HG03354 (cell line): ENCODE results near the gene SLC6A6.

Experiments used
- ATAC-seq: cut with Tn5 transposase; IDR thresholded peaks from one replicate; pipeline ENCODE4 v1.9.1; 2021; ENCODE audit warnings: mild to moderate bottlenecking; ENCODE audit not compliant: unreplicated experiment, poor library complexity, severe bottlenecking

SLC6A6 gene

DNA sequence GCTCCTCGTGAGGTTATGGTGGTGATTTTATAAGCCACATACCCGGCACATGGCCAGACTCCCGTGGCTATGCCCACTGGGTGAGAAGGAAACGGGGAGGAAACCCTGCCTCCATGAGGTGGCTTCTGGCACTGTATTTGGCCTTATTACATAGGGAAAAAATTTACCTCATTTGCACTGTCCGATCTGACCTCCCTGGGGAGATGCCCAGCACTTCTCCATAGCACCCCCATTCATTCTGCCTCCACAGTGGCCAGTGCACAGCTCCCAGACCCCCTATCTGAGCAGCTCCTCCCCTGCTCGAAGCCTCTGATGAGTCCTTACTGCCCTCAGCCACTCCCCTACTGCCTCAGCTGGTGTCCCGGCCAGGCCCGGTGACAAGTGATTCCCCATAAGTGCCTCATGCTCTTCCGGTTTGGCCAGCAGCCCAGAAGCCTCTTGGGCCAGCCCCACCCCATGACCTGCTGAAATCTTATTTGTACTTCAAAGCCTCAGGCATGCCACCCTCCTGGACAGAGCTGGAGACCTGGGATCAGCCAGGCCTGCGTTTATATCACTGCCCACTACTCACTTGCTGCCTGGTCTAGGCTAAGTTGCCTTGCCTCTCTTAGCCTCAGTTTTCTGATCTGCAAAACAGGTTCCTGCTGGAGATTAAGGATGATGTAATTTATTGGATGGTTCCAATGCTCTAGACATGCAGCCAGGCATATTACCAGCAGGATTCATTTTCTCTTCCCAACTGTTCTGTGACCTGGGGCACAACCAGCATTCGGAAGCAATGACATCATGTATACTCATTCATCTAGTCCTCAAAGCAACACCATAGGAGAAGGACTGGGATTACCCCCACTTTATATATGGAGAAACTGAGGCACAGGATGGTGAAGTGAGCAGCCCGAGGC lies 30.6 kb upstream of the SLC6A6 start:
- ATAC-seq = peak; percentile 60

- ATAC-seq = no peak
Measured at GRCh38 chr3:14372587-14372986, 29.8 kb upstream of the SLC6A6 start.

- no peak for ATAC-seq
Measured at GRCh38 chr3:14373753-14374376, 28.5 kb upstream of the SLC6A6 start.

DNA sequence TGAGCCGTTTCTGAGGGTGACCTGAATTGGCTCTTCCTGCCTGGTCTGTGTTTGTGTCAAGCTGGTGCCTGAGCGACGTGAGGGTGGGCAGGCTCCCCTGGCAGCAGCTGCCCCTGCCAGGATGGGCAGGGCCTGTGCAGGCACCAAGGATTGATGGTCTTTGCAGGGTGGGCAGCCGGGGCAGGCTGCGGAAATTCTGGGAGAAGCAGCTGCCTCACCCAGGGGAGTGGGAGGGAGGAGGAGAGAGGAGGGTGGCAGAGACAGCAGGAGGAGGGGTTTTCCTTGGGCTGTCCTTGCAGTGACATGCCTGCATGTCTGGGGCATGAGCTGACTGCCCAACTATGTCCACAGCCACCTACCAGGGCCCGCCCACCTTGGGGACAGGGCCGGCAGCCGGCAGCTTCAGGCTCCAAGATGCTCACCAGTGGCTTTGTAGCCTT lies 27.9 kb upstream of the SLC6A6 start:
- ATAC-seq = no peak

GRCh38 chr3:14375192-14375591 lies 27.2 kb upstream of the SLC6A6 start:
- no peak for ATAC-seq

GRCh38 chr3:14376348-14377043 lies 25.9 kb upstream of the SLC6A6 start:
- ATAC-seq = no peak

DNA sequence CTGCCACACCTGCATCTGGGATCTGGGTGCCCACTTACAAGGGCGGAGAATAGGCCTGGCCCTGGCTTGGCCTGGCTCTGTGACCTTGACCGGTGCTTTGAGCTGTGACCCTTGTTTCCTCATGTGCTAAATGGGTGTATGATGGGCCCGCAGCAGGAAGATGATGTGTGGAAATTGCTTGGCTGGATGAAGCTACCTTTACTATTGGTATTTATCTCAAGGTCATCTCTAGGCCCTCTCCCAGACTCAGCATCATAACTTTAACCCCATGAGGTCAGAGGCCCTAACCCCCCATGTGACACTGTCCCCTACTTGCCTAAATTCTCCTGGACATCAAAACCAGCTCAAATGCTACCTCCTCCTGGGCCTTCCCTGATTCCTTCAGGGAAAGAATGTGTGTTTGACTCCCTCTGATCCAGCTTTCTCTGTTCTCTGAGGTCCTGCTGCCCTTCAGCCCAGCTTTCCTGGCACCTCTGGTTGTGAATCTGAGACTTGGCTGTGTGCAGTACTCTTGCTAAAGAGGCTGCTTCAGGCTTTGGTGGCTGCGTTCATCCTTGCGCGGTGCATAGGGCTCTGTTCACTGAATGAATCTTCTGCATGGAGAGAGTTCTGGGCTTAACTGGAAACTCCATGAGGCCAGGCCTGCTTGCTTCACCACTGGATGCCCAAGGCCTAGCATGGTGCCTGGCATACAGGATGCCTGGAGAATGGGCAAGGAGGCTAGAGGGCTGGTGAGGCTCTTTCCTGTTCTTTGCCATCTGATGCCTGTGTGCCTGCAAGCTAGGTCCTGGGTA lies 25.2 kb upstream of the SLC6A6 start:
- no peak for ATAC-seq

DNA sequence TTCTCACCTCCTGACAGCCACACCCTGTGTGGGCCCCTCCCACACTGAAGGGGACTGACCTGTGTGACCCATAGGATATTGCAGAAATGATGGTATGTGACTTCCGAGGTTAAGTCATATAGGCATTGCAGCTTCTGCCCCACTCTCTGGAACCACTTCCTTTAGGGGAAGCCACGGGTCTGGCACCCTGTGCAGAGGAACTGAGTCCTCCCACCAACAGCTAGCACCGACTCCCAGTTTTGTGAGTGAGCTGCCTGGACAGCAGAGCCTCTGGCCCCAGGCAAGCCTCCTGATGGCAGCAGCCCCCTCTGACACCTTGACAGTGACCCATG lies 24.6 kb upstream of the SLC6A6 start:
- peak; percentile 78 for ATAC-seq

DNA sequence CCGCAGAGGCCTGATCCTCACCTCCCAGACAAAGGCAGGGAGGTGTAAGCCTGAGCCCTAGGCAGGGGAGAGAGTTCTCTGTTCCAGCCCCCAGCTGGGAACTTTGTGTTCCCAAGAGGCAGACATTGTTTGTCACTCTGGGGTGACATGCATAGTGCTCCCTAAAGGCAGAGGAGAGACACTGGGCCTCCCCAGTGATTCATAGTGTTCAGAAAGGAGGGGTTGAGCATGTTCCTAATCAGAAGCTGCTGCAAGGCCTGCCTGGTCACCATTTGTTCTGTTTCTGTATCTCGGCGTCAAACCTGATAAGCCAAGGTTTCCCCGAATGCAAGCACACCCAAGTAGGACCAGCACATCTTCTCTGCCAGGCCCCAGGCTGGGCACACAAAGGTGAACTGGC lies 24.0 kb upstream of the SLC6A6 start:
- peak; percentile 20 for ATAC-seq

DNA sequence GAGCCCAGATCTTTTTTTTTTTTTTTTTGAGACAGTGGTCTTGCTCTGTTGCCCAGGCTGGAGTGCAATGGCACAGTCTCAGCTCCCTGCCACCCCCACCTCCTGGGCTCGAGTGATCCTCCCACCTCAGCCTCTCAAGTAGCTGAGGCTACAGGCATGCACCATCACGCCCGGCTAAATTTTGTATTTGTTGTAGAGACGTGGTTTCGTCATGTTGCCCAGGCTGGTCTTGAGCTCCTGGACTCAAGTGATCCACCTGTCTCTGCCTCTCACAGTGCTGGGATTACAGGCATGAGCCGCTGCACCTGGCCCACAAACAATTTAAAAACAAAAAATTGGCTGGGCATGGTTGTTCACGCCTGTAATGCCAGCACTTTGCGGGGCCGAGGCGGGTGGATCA lies 22.6 kb upstream of the SLC6A6 start:
- ATAC-seq = no peak

DNA sequence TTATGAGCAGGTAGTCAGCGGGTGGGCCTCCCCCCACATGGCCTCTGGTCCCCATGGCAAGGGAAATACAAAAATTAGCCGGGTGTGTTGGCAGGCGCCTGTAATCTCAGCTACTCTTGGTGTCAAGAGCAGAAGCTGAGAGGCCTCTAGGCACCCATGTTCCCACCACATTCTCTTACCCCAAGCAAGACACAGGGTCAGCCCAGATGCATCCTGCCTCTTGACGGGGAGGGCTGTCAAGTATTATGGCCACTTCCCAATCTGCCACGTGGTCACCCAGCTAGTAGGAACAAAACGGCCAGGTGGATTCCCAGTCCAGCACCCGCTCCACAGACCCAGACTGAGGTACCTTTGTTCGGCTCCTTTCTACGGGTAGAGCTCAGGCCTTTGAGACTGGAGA lies 16.2 kb upstream of the SLC6A6 start:
- no peak for ATAC-seq

DNA sequence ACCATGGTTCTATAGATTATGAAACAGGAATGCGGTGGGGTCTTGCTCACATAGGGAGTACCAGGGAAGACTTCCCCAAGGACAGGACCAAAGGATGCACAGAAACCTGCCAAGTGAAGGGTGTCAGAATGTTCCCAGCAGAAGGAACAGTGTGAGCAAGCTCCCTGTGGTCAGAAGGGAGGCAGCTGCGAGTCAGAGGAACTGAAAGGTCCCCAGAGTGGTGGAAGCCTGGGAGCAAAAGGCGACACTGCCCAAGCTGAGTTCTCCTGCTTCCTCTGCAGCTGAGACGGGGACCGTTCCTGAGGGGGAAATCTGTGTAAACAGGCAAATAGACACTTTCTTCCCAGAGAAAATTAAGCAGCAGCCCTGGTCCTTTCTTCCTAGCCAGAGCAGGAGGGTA lies 14.2 kb upstream of the SLC6A6 start:
- no peak for ATAC-seq

- ATAC-seq = no peak
Measured at GRCh38 chr3:14389166-14389606, 13.2 kb upstream of the SLC6A6 start.

DNA sequence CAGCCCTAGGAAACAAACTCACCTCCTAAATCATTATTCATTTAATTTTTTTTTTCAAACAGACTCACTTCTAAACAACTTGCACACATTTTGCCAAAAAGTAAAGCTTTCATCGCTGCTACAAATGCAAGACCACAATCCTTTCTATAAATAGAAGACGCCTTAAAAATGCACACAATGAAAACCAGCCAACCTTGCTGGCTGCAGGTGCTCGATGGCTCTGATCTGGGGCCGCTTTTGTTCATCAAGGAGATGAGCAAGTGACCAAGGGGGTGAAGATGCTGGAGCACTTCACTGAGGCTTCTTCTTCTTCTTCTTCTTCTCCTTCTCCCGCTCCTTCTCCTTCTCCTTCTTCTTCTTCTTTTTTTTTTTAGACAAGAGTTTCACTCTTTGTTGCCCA lies 12.7 kb upstream of the SLC6A6 start:
- no peak for ATAC-seq

DNA sequence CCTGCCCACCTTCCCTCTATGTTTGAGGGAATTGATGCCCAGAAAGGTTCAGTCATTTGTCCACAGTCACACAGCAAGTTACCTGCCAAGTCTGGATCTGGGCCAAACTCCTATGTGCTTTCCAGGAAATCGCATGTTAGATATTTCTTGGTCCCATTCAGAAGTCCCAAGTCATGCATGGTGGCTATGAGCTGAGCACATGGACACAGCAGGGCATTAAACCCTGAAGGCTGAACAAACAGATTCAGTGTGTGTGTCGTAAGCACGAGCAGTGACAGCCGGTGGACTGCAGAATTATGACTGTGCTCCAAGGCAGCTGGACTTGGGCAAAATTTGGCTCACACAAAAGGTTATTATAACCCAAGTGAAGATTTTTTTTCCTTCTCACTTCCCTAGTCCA lies 11.4 kb upstream of the SLC6A6 start:
- no peak for ATAC-seq

GRCh38 chr3:14392231-14392630 lies 10.2 kb upstream of the SLC6A6 start:
- ATAC-seq = no peak

- no peak for ATAC-seq
Measured at GRCh38 chr3:14392803-14393319, 9.5 kb upstream of the SLC6A6 start.

DNA sequence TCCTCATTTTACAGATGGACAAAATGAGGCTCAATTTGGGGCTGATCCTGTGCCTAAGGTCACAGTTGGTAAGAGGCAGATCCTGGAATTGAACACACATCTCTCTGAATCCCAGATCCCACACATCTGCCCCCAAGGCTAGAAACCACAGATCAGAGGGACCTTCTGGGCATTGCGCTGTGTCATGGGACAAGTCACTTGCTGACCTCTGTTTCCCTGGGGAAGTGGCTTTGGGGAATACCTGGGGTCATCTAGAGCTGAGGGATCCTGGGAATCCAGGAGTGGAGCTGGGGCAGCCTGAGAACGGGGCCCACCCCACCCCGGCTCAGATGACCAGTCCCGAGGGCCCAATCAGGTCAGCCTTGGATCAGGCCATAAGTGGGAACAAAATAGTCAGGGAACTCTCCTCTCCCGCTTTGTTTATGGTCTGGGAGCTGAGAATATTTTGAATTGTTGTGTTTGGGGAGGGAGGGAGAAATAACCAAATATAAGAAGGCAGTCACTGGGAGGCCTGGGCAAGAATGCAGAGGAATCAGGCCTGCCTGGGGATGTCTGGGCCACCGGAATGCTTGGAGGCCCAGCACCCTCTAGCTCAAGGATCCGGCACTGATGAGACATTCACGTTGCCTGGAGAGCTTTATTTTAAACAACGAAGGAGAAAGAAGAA lies 8.8 kb upstream of the SLC6A6 start:
- ATAC-seq = no peak

- no peak for ATAC-seq
Measured at GRCh38 chr3:14396031-14396692, 6.2 kb upstream of the SLC6A6 start.
